Ovary (tissue), 9 donors: ENCODE results near the gene MTREX. TPM values are rescaled to one million over a fixed set of nuclear protein-coding genes. Genes with fewer than 3 reads are reported as not detected.

ENCODE experiments used
- DNase-seq, 5 donors: peaks; one replicate each; pipeline ENCODE4 v3.0.0-alpha.2; 2019 to 2020
- H3K27ac ChIP-seq, 2 donors: fragments of 200-600 bp; one replicate each; pipeline versions ENCODE4 v1.5.1 to v1.8.0; 2019 to 2022
- H3K27me3 ChIP-seq: fragments of 200-600 bp; one replicate; pipeline ENCODE4 v1.8.0; 2022
- H3K36me3 ChIP-seq: fragments of 200-600 bp; sonication (generic); one replicate; pipeline ENCODE4 v1.5.1; 2019
- H3K4me1 ChIP-seq: one replicate; pipeline ENCODE4 v1.8.1; 2013; ENCODE audit warnings: mild to moderate bottlenecking, moderate library complexity; ENCODE audit not compliant: insufficient read depth
- H3K4me3 ChIP-seq: fragments of 200-600 bp; sonication (generic); one replicate; pipeline ENCODE4 v1.5.1; 2017
- H3K9me3 ChIP-seq, 2 donors: fragments of 200-600 bp in 1 of 2; sonication (generic) in 1 of 2; one replicate each; pipeline versions ENCODE4 v1.5.1 to v1.8.1; 2013 to 2019; ENCODE audit warnings: mild to moderate bottlenecking in 1 of 2, moderate library complexity in 1 of 2
- CTCF ChIP-seq, 3 donors: fragments of 450-650 bp in 2 of 3; fragments of 200-600 bp in 1 of 3; IDR thresholded peaks; one replicate each; pipeline versions ENCODE4 v1.5.1 to v1.8.0; 2016 to 2022; ENCODE audit warnings: antibody characterized with exemption in 3 of 3, mild to moderate bottlenecking in 1 of 3
- EP300 ChIP-seq: sonication (generic); formaldehyde crosslinking; IDR thresholded peaks from one replicate; pipeline ENCODE4 v1.6.1; 2017; ENCODE audit warnings: antibody characterized with exemption
- POLR2A ChIP-seq: fragments of 450-650 bp; IDR thresholded peaks from one replicate; pipeline ENCODE4 v1.6.1; 2017; ENCODE audit warnings: antibody characterized with exemption, mild to moderate bottlenecking, moderate library complexity
- WGBS, 3 donors: extraction: QIAGEN DNeasy Blood & Tissue Kit in 1 of 3; methylation state at CpG; one replicate each; pipeline versions ENCODE4 v1.1.5 to v1.1.7; 2013 to 2017; 5-methylcytosine and 5-hydroxymethylcytosine counted together
- intact Hi-C, 4 donors: fragments of 100-400 bp; cut with DNase I; formaldehyde crosslinking; loops; one replicate each; pipeline versions ENCODE4 v1.11.0 to v1.15.1; 2022 to 2023
- polyA plus RNA-seq, 2 donors: library from polyadenylated mRNA; stranded (reverse); fragments of 200-250 nt in 1 of 2; fragments of 350-450 nt in 1 of 2; fragmentation: Illumina TruSeq in 1 of 2; extraction: RNeasy Lipid Tissue Mini Kit (QIAGEN cat#74804) in 1 of 2; gene quantifications; one replicate each; pipeline ENCODE4 v1.2.3, GENCODE V29; 2013 to 2014
- total RNA-seq, 7 donors: library from RNA; depleted of rRNA in 2 of 7; stranded (reverse); fragments of >200 nt in 2 of 7; fragmentation: NEBNext Ultra II Directional in 3 of 7; extraction: Animal tissue kit (Norgen Biotek cat#: 25700) in 3 of 7; gene quantifications; one replicate each; pipeline versions ENCODE4 v1.1.0 to v1.2.4, GENCODE V29; 2016 to 2023
- donor health status: DM: no; HTN: no; CAD: no; lungs with moderate emphysema.
- donor health status: DM: no; HTN: no; CAD: no.
- donor health status: Bipolar disorder and iron deficiency.
- donor health status: DM: yes; HTN: yes; CAD: no.
- donor health status: DM: no; HTN: no; CAD: no.
- donor health status: DM: yes; HTN: yes; CAD: no.

The MTREX gene
- total and polyA plus RNA-seq, 9 donors = 24.3 to 65.3 (median 62.1) TPM

GRCh38 chr5:55445791-55446190 is 138.0 kb downstream of the MTREX start:
- Histone ChIP-seq H3K4me3 (no peak overlapping the region), H3K27ac (no peak overlapping the region), H3K27me3 (no peaks in the 10 kb centered on the region), H3K9me3 (no peaks in the 10 kb centered on the region), H3K4me1 (no peaks in the 10 kb centered on the region), H3K36me3 (no peaks in the 10 kb centered on the region)
- intact Hi-C loops = no loop called here
- whole genome bisulfite sequencing, 3 donors = 91 to 98% (median 97%) methylated on average over 3 of the region's 3 CpGs
- no peak for TF ChIP-seq EP300
- no peak for DNase-seq

- Histone ChIP-seq H3K4me1 (no peaks in the 10 kb centered on the region), H3K27me3 (no peaks in the 10 kb centered on the region), H3K36me3 (no peaks in the 10 kb centered on the region), H3K27ac (no peak overlapping the region), H3K4me3 (no peak overlapping the region), H3K9me3 (no peaks in the 10 kb centered on the region)
- no peak for TF ChIP-seq POLR2A
- no peak for TF ChIP-seq EP300
- TF ChIP-seq CTCF (IDR thresholded peaks at IDR 0.05) = no peak
- no peak for DNase-seq
- intact Hi-C loops = no loop called here
- 42 to 50% (median 47%) methylated on average over 8 of the region's 8 CpGs for WGBS, 3 donors
Observed at GRCh38 chr5:55446640-55447351, 139.0 kb downstream of the MTREX start.

- H3K4me1 ChIP-seq = no peaks in the 10 kb centered on the region
- H3K27ac ChIP-seq = no peak overlapping the region
- intact Hi-C loops = no loop called here
- H3K4me3 ChIP-seq = no peak overlapping the region
- WGBS, 3 donors = 75 to 86% (median 81%) methylated on average over 4 of the region's 4 CpGs
- TF ChIP-seq POLR2A (no peak), EP300 (no peak), CTCF (IDR thresholded peaks at IDR 0.05) (no peak)
- H3K9me3 ChIP-seq = no peaks in the 10 kb centered on the region
- DNase-seq = no peak
- H3K27me3 ChIP-seq = no peaks in the 10 kb centered on the region
- H3K36me3 ChIP-seq = no peaks in the 10 kb centered on the region
Observed at GRCh38 chr5:55450050-55450765, 142.4 kb downstream of the MTREX start.

- no peaks in the 10 kb centered on the region for H3K4me1 ChIP-seq
- no peak overlapping the region for H3K4me3 ChIP-seq
- intact Hi-C loops = no loop called here
- H3K27ac ChIP-seq = no peak overlapping the region
- WGBS, 3 donors = 97 to 99% (median 98%) methylated on average over 2 of the region's 2 CpGs
- no peaks in the 10 kb centered on the region for H3K27me3 ChIP-seq
- H3K9me3 ChIP-seq = no peaks in the 10 kb centered on the region
- no peak for DNase-seq
- TF ChIP-seq EP300 = no peak
- TF ChIP-seq CTCF (IDR thresholded peaks at IDR 0.05) = no peak
- TF ChIP-seq POLR2A = no peak
- no peaks in the 10 kb centered on the region for H3K36me3 ChIP-seq
Observed at GRCh38 chr5:55451976-55452375, 144.2 kb downstream of the MTREX start.

GRCh38 chr5:55453211-55453610 is 145.4 kb downstream of the MTREX start:
- 72 to 80% (median 78%) methylated on average over 1 of the region's 1 CpG for WGBS, 3 donors
- Histone ChIP-seq H3K4me1 (no peaks in the 10 kb centered on the region), H3K36me3 (no peaks in the 10 kb centered on the region)

More at GRCh38 chr5:55453211-55453610, 145.4 kb downstream of the MTREX start:
- no peaks in the 10 kb centered on the region for H3K9me3 ChIP-seq
- H3K27ac ChIP-seq = no peak overlapping the region
- DNase-seq = no peak
- no peak overlapping the region for H3K4me3 ChIP-seq
- TF ChIP-seq CTCF (IDR thresholded peaks at IDR 0.05) (no peak), POLR2A (no peak), EP300 (no peak)
- intact Hi-C loops = no loop called here
- H3K27me3 ChIP-seq = no peaks in the 10 kb centered on the region
